ENCODE results near the gene PTCD1. TPM values are rescaled to one million over a fixed set of nuclear protein-coding genes. Genes with fewer than 3 reads are reported as not detected.

Gene PTCD1
- total and polyA plus RNA-seq, 9 of the 15 experiments (the other 6 are each of a cell fraction or from before 2014, with no cell fraction given) = 0.46 to 17.1 (median 6.2) TPM

GRCh38 chr7:99375070-99375807, 63.4 kb downstream of the PTCD1 start (continued):
- TF ChIP-seq HNRNPLL (IDR thresholded peaks at IDR 0.05; ENCODE audit: low read depth, low read length, poor library complexity, severe bottlenecking) = peak; percentile 38
- TF ChIP-seq SMARCE1 (IDR thresholded peaks at IDR 0.05) = no peak

GRCh38 chr7:99374111-99375064, 64.2 kb downstream of the PTCD1 start, which contains the start of gene ARPC1B:
TSS of gene ARPC1B (plus strand) at chr7:99374730. CDS start at chr7:99385715, 10,985 bp downstream.
- Histone ChIP-seq H2AFZ (ENCODE audit: low read depth, low read length) (peak within 1 kb of the TSS; percentile 95), H3K79me2 (ENCODE audit: control insufficient read depth, insufficient read depth, low read length) (peaks cover 40% of the 10 kb centered on the region), H3K9me3 (replicated peaks; ENCODE audit: control insufficient read depth, insufficient read depth, low read depth, low read length) (no peaks in the 10 kb centered on the region), H3K27ac (ENCODE audit: extremely low read depth, low read depth, low read length) (peak within 1 kb of the TSS; percentile 74), H3K27me3 (ENCODE audit: control insufficient read depth in 2 of 2, insufficient read depth in 2 of 2, low read length in 2 of 2) (no peaks in the 10 kb centered on the region), H3K4me1 (replicated peaks in 1 of 2; ENCODE audit: control insufficient read depth in 2 of 2, insufficient read depth in 2 of 2, low read length in 2 of 2) (peaks cover 25 to 58% of the 10 kb centered on the region in 2 experiments), H3K36me3 (ENCODE audit: control insufficient read depth, insufficient read depth, low read length) (peaks cover 31% of the 10 kb centered on the region; the same call in 2 of the 3 replicates), H3K9ac (ENCODE audit: insufficient read depth in 1 of 2, low read depth in 2 of 2, low read length in 2 of 2) (peak within 1 kb of the TSS; percentile 79 to 83), H4K20me1 (replicated peaks; ENCODE audit: control insufficient read depth, insufficient read depth, low read length) (peaks cover 4% of the 10 kb centered on the region; the same call in 1 of the 2 replicates), H3K9me1 (ENCODE audit: control insufficient read depth, insufficient read depth, low read length) (no peaks in the 10 kb centered on the region), H3K4me3 (peak within 1 kb of the TSS; percentile 94), H3K4me2 (ENCODE audit: insufficient read depth, low read length) (peak within 1 kb of the TSS; percentile 81)
- intact Hi-C loops (cut with micrococcal nuclease) = loop anchor here (2.0 kb wide), 1 partner anchor 34 kb away; the partner anchor contains the start of genes BUD31 and PDAP1
- WGBS (ENCODE audit: insufficient coverage, low coverage, missing lambda C conversion rate) = 1% methylated on average over 66 of the region's 95 CpGs
- FAIRE-seq (no peak), DNase-seq (ENCODE audit: extremely low read depth in 1 of 4, low spot score in 3 of 4) (peak; percentile 93 to 99 (median 98)), ATAC-seq (peak; percentile 88)
- in situ Hi-C loops (cut with MboI) = no loop called here
- ChIA-PET POLR2A (interaction anchor here (0.6 to 1.5 kb wide), 6 partner anchors 9 to 94 kb away, joined by 3 to 6 read pairs (median 4); no protein-coding TSS in a partner anchor), CTCF (ENCODE audit: low intra/inter-chr PET ratio) (no interaction called here)
- no TSS peak for BruUV-seq (replicated peaks)
- TF ChIP-seq ZKSCAN3 (CRISPR knock-in tag; IDR thresholded peaks at IDR 0.05) = no peak
- TF ChIP-seq ZNF165 (CRISPR knock-in tag; IDR thresholded peaks at IDR 0.05; ENCODE audit: borderline replicate concordance) = no peak
- TF ChIP-seq ZNF184 (CRISPR knock-in tag; IDR thresholded peaks at IDR 0.05) = no peak
- TF ChIP-seq POLR2AphosphoS5 (IDR thresholded peaks at IDR 0.05; ENCODE audit: control insufficient read depth, insufficient read depth, low read depth, low read length) = peak; percentile 97
- TF ChIP-seq ZNF133 (CRISPR knock-in tag; IDR thresholded peaks at IDR 0.05) = no peak
- no peak for TF ChIP-seq RBM39 (optimal IDR thresholded peaks at IDR 0.05; ENCODE audit: low read depth, low read length)
- no peak for TF ChIP-seq SMARCE1 (IDR thresholded peaks at IDR 0.05)
- TF ChIP-seq NEUROD1 (IDR thresholded peaks at IDR 0.05; ENCODE audit: borderline replicate concordance, low read depth, low read length, partially characterized antibody) = peak; percentile 46
- no peak for TF ChIP-seq PPARD (CRISPR knock-in tag; IDR thresholded peaks at IDR 0.05)
- TF ChIP-seq GATAD2B (IDR thresholded peaks at IDR 0.05; ENCODE audit: borderline replicate concordance) = no peak
- TF ChIP-seq USF2 (CRISPR knock-in tag; IDR thresholded peaks at IDR 0.05) = no peak
- TF ChIP-seq, protein P1, sequence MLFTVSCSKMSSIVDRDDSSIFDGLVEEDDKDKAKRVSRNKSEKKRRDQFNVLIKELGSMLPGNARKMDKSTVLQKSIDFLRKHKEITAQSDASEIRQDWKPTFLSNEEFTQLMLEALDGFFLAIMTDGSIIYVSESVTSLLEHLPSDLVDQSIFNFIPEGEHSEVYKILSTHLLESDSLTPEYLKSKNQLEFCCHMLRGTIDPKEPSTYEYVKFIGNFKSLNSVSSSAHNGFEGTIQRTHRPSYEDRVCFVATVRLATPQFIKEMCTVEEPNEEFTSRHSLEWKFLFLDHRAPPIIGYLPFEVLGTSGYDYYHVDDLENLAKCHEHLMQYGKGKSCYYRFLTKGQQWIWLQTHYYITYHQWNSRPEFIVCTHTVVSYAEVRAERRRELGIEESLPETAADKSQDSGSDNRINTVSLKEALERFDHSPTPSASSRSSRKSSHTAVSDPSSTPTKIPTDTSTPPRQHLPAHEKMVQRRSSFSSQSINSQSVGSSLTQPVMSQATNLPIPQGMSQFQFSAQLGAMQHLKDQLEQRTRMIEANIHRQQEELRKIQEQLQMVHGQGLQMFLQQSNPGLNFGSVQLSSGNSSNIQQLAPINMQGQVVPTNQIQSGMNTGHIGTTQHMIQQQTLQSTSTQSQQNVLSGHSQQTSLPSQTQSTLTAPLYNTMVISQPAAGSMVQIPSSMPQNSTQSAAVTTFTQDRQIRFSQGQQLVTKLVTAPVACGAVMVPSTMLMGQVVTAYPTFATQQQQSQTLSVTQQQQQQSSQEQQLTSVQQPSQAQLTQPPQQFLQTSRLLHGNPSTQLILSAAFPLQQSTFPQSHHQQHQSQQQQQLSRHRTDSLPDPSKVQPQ (CRISPR knock-in tag; IDR thresholded peaks at IDR 0.05; ENCODE audit: borderline replicate concordance) = no peak
- TF ChIP-seq NBN (IDR thresholded peaks at IDR 0.05; ENCODE audit: low read depth) = no peak; the same call in 1 of the 2 replicates
- 0 out of 4 replicates have a peak, but pooled peaks of 1 of the 2 experiments have one; percentile 12 for TF ChIP-seq NONO (IDR thresholded peaks at IDR 0.05; ENCODE audit: low read depth in 2 of 2, low read length in 1 of 2)
